ENCODE measurements around the gene UNC5C. TPM values are rescaled to one million over a fixed set of nuclear protein-coding genes. Genes with fewer than 3 reads are reported as not detected.
A peak's percentile ranks its signal among the peaks of the same experiment; 100 is the strongest.

The UNC5C gene
- total and polyA plus RNA-seq, 8 donors = 0.13 to 14.3 (median 2.0) TPM

- no peak for TF ChIP-seq CTCF (IDR thresholded peaks at IDR 0.05)
- TF ChIP-seq POLR2A (IDR thresholded peaks at IDR 0.05) = no peak
- no peak for TF ChIP-seq EP300 (IDR thresholded peaks at IDR 0.05)
- no peak for TF ChIP-seq POLR2AphosphoS5 (IDR thresholded peaks at IDR 0.05)
- Histone ChIP-seq H3K9me3 (peaks cover 0 to 3% (median under 1%) of the 10 kb centered on the region in 4 donors), H3K36me3 (no peaks in the 10 kb centered on the region), H3K27ac (no peak overlapping the region), H3K27me3 (no peaks in the 10 kb centered on the region), H3K4me1 (no peaks in the 10 kb centered on the region), H3K4me3 (no peak overlapping the region)
- WGBS, 5 donors = 50 to 76% (median 65%) methylated on average over 10 of the region's 10 CpGs
- DNase-seq = peak in 1 of 2 donors; percentile 46
- intact Hi-C loops (cut with DNase I; ENCODE audit: low total_unique reads) = no loop called here
These were observed 265.5 kb downstream of the UNC5C start for GRCh38 chr4:95283320-95283719.

GRCh38 chr4:95272797-95273196 lies 276.0 kb downstream of the UNC5C start:
- H3K4me1 ChIP-seq = peaks cover 0 to 8% (median 3%) of the 10 kb centered on the region in 4 donors
- intact Hi-C loops (cut with DNase I; ENCODE audit: low total_unique reads) = no loop called here
- no peaks in the 10 kb centered on the region for H3K36me3 ChIP-seq
- no peaks in the 10 kb centered on the region for H3K9me3 ChIP-seq
- TF ChIP-seq POLR2A (IDR thresholded peaks at IDR 0.05) (no peak), POLR2AphosphoS5 (IDR thresholded peaks at IDR 0.05) (no peak), EP300 (IDR thresholded peaks at IDR 0.05) (no peak), CTCF (IDR thresholded peaks at IDR 0.05) (no peak)
- DNase-seq = no peak
- H3K27me3 ChIP-seq = no peaks in the 10 kb centered on the region
- H3K4me3 ChIP-seq = no peak overlapping the region
- no peak overlapping the region for H3K27ac ChIP-seq
- WGBS, 5 donors = 54 to 70% (median 65%) methylated on average over 3 of the region's 3 CpGs

- WGBS, 5 donors = 73 to 86% (median 81%) methylated on average over 3 of the region's 3 CpGs
- DNase-seq = no peak
- Histone ChIP-seq H3K4me1 (peaks cover 0 to 8% (median 3%) of the 10 kb centered on the region in 4 donors), H3K36me3 (no peaks in the 10 kb centered on the region), H3K4me3 (no peak overlapping the region), H3K27ac (no peak overlapping the region), H3K9me3 (no peaks in the 10 kb centered on the region), H3K27me3 (no peaks in the 10 kb centered on the region)
- intact Hi-C loops (cut with DNase I; ENCODE audit: low total_unique reads) = no loop called here
- TF ChIP-seq EP300 (IDR thresholded peaks at IDR 0.05) (no peak), POLR2A (IDR thresholded peaks at IDR 0.05) (no peak)
These were observed 276.7 kb downstream of the UNC5C start for GRCh38 chr4:95272036-95272435.

GRCh38 chr4:95268819-95269565 lies 279.8 kb downstream of the UNC5C start:
- intact Hi-C loops (cut with DNase I; ENCODE audit: low total_unique reads) = no loop called here
- peaks cover 0 to 8% (median 3%) of the 10 kb centered on the region in 4 donors for H3K4me1 ChIP-seq
- peak in 1 of 2 donors; percentile 66 for DNase-seq
- no peaks in the 10 kb centered on the region for H3K27me3 ChIP-seq
- H3K9me3 ChIP-seq = no peaks in the 10 kb centered on the region
- 64 to 69% (median 67%) methylated on average over 7 of the region's 7 CpGs for whole genome bisulfite sequencing, 5 donors
- TF ChIP-seq EP300 (IDR thresholded peaks at IDR 0.05) (no peak), POLR2A (IDR thresholded peaks at IDR 0.05) (no peak), POLR2AphosphoS5 (IDR thresholded peaks at IDR 0.05) (no peak), CTCF (IDR thresholded peaks at IDR 0.05) (no peak)
- H3K36me3 ChIP-seq = no peaks in the 10 kb centered on the region
- H3K4me3 ChIP-seq = no peak overlapping the region
- no peak overlapping the region for H3K27ac ChIP-seq

- TF ChIP-seq POLR2AphosphoS5 (IDR thresholded peaks at IDR 0.05) (no peak), CTCF (IDR thresholded peaks at IDR 0.05) (no peak), EP300 (IDR thresholded peaks at IDR 0.05) (no peak), POLR2A (IDR thresholded peaks at IDR 0.05) (no peak)
- no peak overlapping the region for H3K27ac ChIP-seq
- H3K9me3 ChIP-seq = no peaks in the 10 kb centered on the region
- intact Hi-C loops (cut with DNase I; ENCODE audit: low total_unique reads) = no loop called here
- no peak for DNase-seq
- no peaks in the 10 kb centered on the region for H3K36me3 ChIP-seq
- no peak overlapping the region for H3K4me3 ChIP-seq
- H3K27me3 ChIP-seq = no peaks in the 10 kb centered on the region
- peaks cover 0 to 8% (median 3%) of the 10 kb centered on the region in 4 donors for H3K4me1 ChIP-seq
These were observed 281.7 kb downstream of the UNC5C start for GRCh38 chr4:95267081-95267480.
